Stimulated activated CD4-positive, alpha-beta T cell treated with anti-CD3 and anti-CD28 coated beads, Interleukin-2, amount 100 ng/mL, for 24 hours (primary cell): ENCODE measurements around the gene DSTYK.
A peak's percentile ranks its signal among the peaks of the same experiment; 100 is the strongest.

Source experiments
- DNase-seq, 2 donors: peaks; one replicate each; pipeline ENCODE4 v3.0.0-alpha.2; 2020

The DSTYK gene

DNA sequence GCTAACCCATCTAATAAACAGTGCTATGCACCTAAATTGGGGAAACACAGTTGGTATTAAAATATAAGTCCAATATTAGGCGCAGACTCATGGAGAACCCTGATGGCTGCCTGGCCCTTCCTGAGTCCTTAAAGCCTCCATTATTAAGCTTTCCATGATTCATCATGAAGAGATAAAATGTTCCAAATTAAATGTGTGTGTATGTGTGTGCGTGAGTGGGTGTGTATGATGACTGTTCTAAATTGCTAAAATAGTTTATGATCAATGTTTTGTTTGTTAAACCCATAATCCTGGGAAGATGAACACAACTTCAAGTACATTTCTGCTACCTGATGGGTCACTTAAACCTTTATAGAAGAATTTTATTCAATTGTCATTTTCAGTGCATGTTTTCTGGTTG, 83.5 kb downstream of the DSTYK start:
- no peak for DNase-seq

DNA sequence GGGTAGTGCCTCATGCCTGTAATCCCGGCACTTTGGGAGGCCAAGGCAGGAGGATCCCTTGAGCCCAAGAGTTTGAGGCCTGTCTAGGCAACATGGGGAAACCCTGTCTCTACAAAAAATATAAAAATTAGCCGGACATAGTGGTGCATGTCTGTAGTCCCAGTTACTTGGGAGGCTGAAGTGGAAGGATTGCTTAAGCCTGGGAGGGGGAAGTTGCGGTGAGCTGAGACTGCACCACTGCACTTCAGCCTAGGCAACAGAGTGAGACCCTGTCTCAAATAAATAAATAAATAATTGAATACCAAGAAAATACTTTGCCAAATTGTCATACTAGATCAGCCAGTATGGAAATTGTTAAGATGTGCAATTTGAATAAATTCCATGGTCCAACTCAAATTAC, 83.9 kb downstream of the DSTYK start:
- no peak for DNase-seq

DNA sequence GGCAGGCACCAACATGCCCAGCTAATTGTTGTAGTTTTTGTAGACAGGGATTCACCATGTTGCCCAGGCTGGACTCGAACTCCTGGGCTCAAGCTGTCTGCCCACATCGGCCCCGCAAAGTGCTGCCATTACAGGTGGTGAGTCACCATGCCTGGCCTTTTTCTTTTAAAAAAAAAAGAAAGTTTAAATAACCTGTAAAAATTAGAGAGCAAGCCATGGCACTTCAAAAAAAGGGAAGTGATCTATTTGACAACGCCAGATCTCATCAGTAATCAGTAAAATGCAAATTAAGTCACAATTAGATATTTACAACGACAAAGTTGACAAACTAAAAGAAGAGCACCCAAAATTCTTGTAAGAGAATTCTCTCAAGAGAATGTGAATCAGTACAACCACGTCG, 86.8 kb downstream of the DSTYK start:
- DNase-seq, result no peak

DNA sequence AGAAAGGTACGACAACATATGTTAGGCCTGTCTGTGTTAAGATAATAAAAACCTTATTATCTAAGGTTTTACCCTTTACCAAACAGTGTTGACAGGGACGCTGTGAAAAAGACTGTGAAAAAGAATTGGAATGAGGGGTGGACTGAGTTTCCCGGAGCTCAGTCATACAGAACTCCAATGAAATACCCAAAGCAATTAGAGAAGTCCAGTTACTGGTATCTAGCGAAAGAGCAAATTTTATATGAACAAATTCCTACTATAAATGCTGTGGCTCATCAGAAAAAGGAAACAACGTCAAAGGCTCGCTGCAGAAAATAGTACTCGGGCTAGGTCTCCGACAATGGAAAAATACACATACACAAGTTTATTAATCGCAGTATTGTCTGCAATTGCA, 89.0 kb downstream of the DSTYK start:
- no peak for DNase-seq

DNA sequence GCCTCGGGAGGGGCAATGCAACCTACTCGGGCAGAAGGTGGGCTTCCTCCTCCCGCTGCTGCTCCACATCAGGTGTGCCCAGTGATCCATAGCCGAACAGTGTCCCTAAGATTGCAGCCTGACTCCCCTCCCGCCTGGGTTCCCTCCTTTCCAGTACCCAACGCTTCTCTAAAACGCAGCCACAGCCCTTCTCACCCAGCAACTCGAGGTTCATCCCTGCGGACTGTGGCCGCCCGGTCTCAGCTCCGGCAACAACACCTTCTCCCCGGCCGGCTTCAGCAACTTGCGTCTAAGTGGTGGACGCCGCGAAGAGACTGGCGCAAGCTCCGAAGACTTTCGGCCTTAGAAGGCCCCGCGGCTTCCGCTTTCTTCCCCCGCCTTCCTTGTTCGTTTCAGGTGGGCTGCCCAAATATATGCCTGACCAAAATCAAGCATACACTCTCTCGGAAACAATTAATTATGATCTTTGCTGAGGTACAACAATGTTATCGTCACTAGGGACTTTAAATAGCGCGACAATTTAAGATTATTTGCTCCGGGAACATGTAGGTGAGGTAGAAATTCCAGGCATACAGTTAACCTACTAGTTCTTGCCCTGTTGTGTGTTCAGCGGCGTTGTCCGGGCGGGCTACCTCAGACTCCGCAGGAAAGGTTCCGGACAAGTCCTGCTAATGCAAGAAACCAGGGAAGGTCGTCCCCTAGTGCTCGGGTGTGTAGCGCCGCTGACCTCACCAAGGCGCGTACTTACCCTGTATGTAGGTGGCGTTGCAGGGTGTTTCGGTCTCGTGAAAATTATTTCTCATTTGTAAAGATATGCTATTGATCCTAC, 89.6 kb downstream of the DSTYK start, which contains the start of gene RBBP5:
TSS of gene RBBP5 (minus strand) at position 319 of the 829 bp plus-strand sequence. CDS start at position 214, 105 bp downstream.
- DNase-seq, result peak; percentile 93 to 96

DNA sequence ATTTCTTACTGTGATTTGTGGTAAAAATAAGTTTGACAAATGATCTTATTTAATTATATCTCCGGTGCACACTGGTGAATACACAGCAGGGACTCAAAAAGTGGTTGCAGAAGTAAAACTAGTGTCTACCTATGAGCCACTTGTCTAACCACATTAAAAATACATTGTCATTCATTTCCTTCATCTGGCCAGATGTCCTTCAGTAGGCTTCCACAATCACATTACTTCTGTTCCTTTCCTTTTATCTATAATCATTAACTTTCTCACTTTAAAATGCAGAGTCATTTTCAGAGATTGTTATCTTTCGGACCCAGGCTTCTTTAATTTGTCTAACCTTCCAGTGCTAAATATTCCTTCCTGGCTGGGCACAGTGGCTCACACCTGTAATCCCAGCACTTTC, 92.8 kb downstream of the DSTYK start:
- no peak for DNase-seq

DNA sequence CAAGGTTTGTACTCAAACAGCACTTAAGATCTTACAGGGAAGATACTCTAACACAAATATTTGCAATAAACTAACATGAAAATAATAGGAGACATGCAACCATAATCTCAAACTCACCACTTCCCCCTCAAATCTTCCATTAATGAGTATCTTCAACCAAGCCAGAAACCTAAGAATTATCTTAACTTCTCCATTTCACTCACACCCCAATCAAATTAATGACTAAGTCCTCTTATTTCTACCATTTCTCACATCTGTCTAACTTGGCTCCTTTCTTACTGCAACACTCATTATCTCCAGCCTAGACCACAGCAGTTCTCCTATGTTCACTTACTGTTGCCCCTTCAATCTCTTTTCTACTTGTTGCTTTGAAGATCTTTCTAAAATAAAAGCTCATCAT, 100.1 kb downstream of the DSTYK start:
- DNase-seq, result no peak

DNA sequence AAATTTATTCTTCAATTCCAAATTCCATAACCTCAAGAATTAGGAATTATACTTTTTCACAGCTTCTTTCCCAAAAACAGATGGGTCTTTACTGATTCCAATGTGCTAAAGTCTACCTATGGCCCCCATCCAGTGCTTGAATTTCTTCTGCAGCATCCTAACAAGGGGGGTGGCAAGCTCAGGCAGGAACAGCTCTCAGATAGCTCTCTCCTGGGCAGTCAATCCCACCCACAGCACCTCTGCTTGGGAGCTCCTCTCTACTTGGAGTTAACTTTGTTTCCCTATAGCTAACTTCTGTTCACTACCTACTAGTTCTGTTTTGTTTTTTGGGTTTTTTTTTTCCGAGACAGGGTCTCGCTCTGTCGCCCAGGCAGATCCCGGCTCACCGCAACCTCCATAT, 101.8 kb downstream of the DSTYK start:
- DNase-seq, result no peak

DNA sequence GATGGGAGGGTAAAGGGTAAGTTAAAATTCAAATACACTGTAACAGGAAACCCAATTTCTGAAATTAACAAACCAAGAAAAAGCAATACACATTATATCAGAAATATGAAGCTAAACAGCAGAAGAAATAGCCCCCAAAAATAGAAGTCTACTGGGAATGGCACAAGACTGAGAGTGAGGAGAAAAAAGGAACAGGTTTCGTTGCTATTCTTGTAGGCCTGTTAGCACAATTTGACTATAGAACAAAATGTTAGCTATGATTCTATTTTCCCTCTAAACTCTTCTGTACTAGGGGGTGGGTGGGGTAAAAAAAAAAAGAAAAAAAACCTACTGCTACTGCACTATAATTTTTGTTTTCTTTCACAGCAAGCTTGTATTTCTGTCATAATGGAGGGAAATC, 102.2 kb downstream of the DSTYK start:
- DNase-seq, result no peak

DNA sequence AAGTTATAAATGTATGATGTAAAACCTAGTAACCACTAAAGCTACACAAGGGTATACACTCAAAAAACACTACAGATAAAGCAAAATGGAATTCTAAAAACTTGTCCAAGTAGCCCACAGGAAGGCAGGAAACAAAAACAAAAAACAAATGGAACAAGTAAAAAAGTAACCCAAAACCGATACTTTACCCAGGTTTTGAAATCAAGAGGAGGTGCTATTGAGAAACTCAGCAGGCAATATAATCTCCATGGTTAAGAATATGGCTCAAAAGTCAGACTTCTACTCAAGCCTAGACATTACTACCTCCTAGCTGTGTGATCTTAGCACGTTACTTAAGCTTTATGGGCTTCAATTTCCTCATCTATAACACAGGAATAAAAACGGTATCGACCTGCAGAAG, 103.0 kb downstream of the DSTYK start:
- no peak for DNase-seq

DNA sequence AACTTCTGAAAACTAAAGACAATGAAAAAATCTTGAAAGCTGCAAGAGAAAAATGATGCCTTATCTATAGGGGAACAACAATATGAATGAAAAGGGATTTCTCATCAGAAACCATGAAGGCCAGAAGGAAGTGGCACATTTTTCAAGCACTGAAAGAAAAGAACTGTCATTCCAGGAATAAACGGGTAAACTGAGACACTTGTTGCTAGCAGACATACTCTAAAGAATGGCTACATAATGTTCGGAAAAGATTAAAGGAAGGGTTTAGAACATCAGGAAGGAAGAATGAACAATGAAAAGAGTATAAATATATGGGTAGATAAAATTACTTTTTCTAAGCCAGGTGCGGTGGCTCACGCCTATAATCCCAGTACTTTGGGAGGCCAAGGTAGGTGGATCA, 104.2 kb downstream of the DSTYK start:
- no peak for DNase-seq

DNA sequence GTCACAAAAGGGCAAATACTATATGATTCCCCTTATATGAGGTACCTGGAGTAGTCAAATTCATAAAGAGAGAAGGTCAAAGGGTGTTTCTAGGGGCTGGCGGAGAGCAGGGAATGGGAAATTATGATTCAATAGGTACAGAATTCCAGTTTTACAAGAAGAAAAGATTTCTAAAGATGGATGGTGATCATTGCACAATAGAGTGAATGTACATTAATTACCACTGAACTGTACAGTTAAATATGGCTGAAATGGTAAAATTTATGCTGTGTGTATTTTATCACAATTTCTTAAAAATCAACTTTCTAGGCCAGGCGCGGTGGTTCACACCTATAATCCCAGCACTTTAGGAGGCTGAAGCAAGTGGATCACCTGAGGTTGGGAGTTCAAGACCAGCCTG, 109.1 kb downstream of the DSTYK start:
- DNase-seq, result no peak

DNA sequence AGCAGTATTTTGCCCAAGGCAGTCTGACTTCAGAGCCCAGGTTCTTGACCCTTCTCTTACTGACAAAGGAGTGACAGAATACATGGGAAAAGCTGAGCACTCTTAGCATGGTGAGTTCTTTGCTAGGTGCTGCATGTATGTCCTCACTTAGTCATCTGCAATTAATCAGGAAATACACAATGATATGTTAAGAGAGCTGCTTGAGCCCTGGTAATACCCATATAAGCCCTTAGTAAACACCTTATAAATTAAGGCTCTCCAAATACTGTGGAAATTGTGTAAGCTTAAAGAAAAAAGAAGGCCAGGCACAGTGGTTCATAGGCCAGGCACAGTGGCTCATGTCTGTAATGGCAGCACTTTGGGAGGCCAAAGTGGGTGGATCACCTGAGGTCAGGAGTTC, 113.3 kb downstream of the DSTYK start:
- DNase-seq, result no peak

DNA sequence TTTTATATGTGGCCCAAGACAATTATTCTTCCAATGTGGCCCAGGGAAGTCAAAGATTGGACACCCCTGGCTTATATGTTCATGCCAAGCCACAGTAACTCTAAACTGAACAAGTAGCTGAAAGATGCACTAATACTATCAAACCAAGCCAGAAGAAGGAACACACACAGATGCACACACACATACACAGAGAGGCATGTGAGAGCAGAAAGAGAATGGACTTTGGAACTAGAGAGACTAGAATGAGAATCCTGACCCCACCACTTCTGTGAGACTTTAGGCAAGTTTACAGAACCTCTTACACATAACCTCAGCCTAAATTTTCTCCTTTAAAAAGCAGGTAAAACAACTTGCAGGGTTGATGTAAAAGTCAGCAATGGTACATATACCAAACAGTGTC, 116.1 kb downstream of the DSTYK start:
- DNase-seq, result no peak
